Measurements from ENCODE around the gene IFT20.

The IFT20 gene

DNA sequence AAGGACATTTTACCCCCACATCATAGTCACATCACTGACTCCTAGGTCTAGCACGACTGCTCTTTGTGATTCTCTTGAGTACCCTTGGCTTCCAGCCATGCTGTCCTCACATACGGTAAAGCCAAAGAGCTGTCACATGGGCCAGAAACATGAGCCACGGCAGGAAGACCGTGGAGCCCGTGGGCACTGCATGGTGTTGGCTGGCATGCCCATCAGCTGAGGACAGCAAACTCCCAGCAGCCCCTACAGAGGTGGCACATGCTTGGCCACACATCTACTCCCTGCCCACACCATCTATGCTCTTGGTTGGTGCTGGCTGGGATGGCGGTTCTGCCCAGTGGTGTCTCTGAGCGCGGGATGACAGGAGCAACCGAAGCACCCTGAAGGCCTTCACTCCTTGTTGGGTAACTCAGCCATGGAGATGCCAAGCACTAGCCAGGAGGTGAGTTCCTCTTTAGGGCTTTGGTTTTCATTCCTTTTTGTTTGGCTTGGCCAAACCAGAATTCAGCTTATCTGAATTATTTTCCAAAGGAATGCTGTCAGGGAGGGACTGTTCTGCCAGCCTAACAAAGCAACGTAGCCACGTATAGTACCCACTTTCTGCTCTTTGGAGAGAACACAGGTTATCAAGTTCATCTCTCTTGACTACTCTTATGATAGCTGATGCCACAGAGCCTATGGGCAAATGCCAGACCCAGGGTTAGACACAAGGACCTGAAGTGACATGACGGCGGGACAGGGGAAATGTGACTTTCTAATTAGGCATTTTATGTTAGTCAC, 10.3 kb upstream of the IFT20 start:
- Histone ChIP-seq H3K4me3 (ENCODE audit: low read depth, low read length) (no peak overlapping the region), H3K36me3 (ENCODE audit: control insufficient read depth in 2 of 2, insufficient read depth in 1 of 2, low read length in 2 of 2) (peaks cover 41 to 100% of the 10 kb centered on the region in 2 experiments), H3K4me1 (ENCODE audit: control insufficient read depth, insufficient read depth, low read length) (no peaks in the 10 kb centered on the region), H3K9me3 (ENCODE audit: control insufficient read depth, insufficient read depth, low read depth, low read length) (no peaks in the 10 kb centered on the region), H3K27ac (ENCODE audit: extremely low read depth, low read depth, low read length) (no peak overlapping the region)
- TF ChIP-seq ZFP37 (tag by site-specific recombination; IDR thresholded peaks at IDR 0.05): no peak
- TF ChIP-seq ZNF610 (tag by site-specific recombination; IDR thresholded peaks at IDR 0.05; ENCODE audit: borderline replicate concordance): no peak
- no peak for TF ChIP-seq ZNF311 (tag by site-specific recombination; IDR thresholded peaks at IDR 0.05; ENCODE audit: borderline replicate concordance)
- TF ChIP-seq, protein P1, sequence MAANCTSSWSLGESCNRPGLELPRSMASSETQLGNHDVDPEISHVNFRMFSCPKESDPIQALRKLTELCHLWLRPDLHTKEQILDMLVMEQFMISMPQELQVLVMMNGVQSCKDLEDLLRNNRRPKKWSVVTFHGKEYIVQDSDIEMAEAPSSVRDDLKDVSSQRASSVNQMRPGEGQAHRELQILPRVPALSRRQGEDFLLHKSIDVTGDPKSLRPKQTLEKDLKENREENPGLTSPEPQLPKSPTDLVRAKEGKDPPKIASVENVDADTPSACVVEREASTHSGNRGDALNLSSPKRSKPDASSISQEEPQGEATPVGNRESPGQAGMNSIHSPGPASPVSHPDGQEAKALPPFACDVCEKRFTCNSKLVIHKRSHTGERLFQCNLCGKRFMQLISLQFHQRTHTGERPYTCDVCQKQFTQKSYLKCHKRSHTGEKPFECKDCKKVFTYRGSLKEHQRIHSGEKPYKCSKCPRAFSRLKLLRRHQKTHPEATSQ (tag by site-specific recombination; IDR thresholded peaks at IDR 0.05): no peak
- TF ChIP-seq ZNF324 (tag by site-specific recombination; IDR thresholded peaks at IDR 0.05): no peak
- TF ChIP-seq EGR2 (tag by site-specific recombination; IDR thresholded peaks at IDR 0.05; ENCODE audit: low read depth): no peak
- no peak for TF ChIP-seq ZFP69B (tag by site-specific recombination; IDR thresholded peaks at IDR 0.05)
- no peak for TF ChIP-seq TCF7L2 (IDR thresholded peaks at IDR 0.05; ENCODE audit: borderline replicate concordance, low read depth, low read length)
- ChIA-PET CTCF (interaction anchor here (0.5 to 1.8 kb wide), 8 partner anchors 10 to 115 kb away, joined by 3 to 7 read pairs (median 4); partner anchors contain the start of genes IFT20, POLDIP2, TNFAIP1 and VTN), POLR2A (interaction anchor here (0.6 to 5.9 kb wide), 4 partner anchors 8 to 15 kb away, joined by 3 to 53 read pairs (median 17); partner anchors contain the start of genes IFT20, POLDIP2 and TNFAIP1)

DNA sequence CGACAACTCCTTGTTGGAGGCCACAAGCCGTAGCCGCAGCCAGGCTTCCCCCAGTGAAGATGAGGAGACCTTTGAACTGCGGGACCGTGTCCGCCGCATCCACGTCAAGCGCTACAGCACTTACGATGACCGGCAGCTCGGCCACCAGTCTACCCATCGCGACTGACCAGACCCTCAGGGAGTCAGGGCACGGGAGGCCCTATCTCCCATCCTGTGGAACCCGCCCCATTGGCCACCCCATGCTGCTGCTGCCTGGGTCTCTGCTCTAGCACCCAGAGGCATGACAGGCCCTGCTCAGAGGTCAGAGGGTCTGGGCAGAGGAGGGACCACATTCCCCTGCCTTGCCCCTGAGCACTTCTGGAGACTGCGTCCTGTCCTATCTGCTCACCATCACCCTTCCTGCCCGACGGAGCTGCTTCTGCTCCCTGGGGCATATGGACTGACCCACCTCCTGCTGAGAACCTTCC, 9.2 kb upstream of the IFT20 start:
- ChIA-PET CTCF (interaction anchor here (0.5 to 0.6 kb wide), 2 partner anchors 11 to 116 kb away, joined by 3 read pairs; no protein-coding TSS in a partner anchor), POLR2A (interaction anchor here (2.2 to 5.9 kb wide), 2 partner anchors 9 to 13 kb away, joined by 7 to 53 read pairs; partner anchors contain the start of genes IFT20, POLDIP2 and TNFAIP1)
- no peak for TF ChIP-seq GFI1B (tag by site-specific recombination; IDR thresholded peaks at IDR 0.05)
- TF ChIP-seq ZNF670 (tag by site-specific recombination; IDR thresholded peaks at IDR 0.05; ENCODE audit: low read depth): no peak
- no peak for TF ChIP-seq ZNF843 (tag by site-specific recombination; IDR thresholded peaks at IDR 0.05)
- TF ChIP-seq, protein P2, sequence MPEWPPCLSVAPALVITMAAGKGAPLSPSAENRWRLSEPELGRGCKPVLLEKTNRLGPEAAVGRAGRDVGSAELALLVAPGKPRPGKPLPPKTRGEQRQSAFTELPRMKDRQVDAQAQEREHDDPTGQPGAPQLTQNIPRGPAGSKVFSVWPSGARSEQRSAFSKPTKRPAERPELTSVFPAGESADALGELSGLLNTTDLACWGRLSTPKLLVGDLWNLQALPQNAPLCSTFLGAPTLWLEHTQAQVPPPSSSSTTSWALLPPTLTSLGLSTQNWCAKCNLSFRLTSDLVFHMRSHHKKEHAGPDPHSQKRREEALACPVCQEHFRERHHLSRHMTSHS (tag by site-specific recombination; IDR thresholded peaks at IDR 0.05): no peak
- no peak for TF ChIP-seq OVOL3 (tag by site-specific recombination; IDR thresholded peaks at IDR 0.05)
- no peak for TF ChIP-seq MYNN (tag by site-specific recombination; IDR thresholded peaks at IDR 0.05; ENCODE audit: borderline replicate concordance)
- TF ChIP-seq, protein P3, sequence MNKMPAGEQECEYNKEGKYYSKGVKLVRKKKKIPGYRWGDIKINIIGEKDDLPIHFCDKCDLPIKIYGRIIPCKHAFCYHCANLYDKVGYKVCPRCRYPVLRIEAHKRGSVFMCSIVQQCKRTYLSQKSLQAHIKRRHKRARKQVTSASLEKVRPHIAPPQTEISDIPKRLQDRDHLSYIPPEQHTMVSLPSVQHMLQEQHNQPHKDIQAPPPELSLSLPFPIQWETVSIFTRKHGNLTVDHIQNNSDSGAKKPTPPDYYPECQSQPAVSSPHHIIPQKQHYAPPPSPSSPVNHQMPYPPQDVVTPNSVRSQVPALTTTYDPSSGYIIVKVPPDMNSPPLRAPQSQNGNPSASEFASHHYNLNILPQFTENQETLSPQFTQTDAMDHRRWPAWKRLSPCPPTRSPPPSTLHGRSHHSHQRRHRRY (tag by site-specific recombination; IDR thresholded peaks at IDR 0.05): no peak
- TF ChIP-seq ZNF302 (tag by site-specific recombination; IDR thresholded peaks at IDR 0.05; ENCODE audit: low read depth): no peak
- no peak for TF ChIP-seq ZNF324 (tag by site-specific recombination; IDR thresholded peaks at IDR 0.05)
- TF ChIP-seq, protein P4, sequence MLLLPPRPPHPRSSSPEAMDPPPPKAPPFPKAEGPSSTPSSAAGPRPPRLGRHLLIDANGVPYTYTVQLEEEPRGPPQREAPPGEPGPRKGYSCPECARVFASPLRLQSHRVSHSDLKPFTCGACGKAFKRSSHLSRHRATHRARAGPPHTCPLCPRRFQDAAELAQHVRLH (tag by site-specific recombination; IDR thresholded peaks at IDR 0.05): no peak
- no peak for TF ChIP-seq HOXC10 (CRISPR knock-in tag; IDR thresholded peaks at IDR 0.05)
- H3K36me3 ChIP-seq (ENCODE audit: control insufficient read depth in 2 of 2, insufficient read depth in 1 of 2, low read length in 2 of 2): peaks cover 30 to 98% of the 10 kb centered on the region in 2 experiments
- H3K4me1 ChIP-seq (ENCODE audit: control insufficient read depth, insufficient read depth, low read length): no peaks in the 10 kb centered on the region
- H3K9me3 ChIP-seq (ENCODE audit: control insufficient read depth, insufficient read depth, low read depth, low read length): no peaks in the 10 kb centered on the region
- H3K4me3 ChIP-seq (ENCODE audit: low read depth, low read length): no peak overlapping the region
- no peak overlapping the region for H3K27ac ChIP-seq (ENCODE audit: extremely low read depth, low read depth, low read length)

Measured in HEK293 (cell line).